KMS-11 (cell line): Measurements from ENCODE around the gene TMEM182.

ENCODE experiments used
- H2AFZ ChIP-seq: fragments of 200-600 bp; sonication (generic); 2 replicates; pipeline ENCODE4 v1.6.1; 2016; ENCODE audit warnings: antibody characterized with exemption, mixed run types, low read depth
- H3K27ac ChIP-seq: fragments of 200-600 bp; sonication (generic); 2 replicates; pipeline ENCODE4 v1.6.1; 2016; ENCODE audit warnings: mild to moderate bottlenecking, mixed run types
- H3K27me3 ChIP-seq: fragments of 200-600 bp; sonication (generic); 2 replicates; pipeline ENCODE4 v1.6.1; 2017; ENCODE audit warnings: mild to moderate bottlenecking, low read depth, mixed run types, moderate library complexity; ENCODE audit not compliant: insufficient read depth
- H3K36me3 ChIP-seq: fragments of 200-600 bp; sonication (generic); 2 replicates; pipeline ENCODE4 v1.6.1; 2017; ENCODE audit warnings: mild to moderate bottlenecking, mixed run types; ENCODE audit not compliant: insufficient read depth
- H3K4me1 ChIP-seq: fragments of 200-600 bp; sonication (generic); 2 replicates; pipeline ENCODE4 v1.6.1; 2016; ENCODE audit warnings: mild to moderate bottlenecking, low read depth, mixed run types; ENCODE audit not compliant: poor library complexity, severe bottlenecking
- H3K4me2 ChIP-seq: fragments of 200-600 bp; sonication (generic); 2 replicates; pipeline ENCODE4 v1.7.0; 2016; ENCODE audit warnings: mild to moderate bottlenecking, mixed run types
- H3K4me3 ChIP-seq: fragments of 200-600 bp; sonication (generic); IDR thresholded peaks from 2 replicates; pipeline ENCODE4 v1.6.1; 2017; ENCODE audit warnings: low read depth, low read length, mixed read lengths; ENCODE audit not compliant: insufficient read depth
- H3K79me2 ChIP-seq: fragments of 200-600 bp; sonication (generic); 2 replicates; pipeline ENCODE4 v1.6.1; 2016; ENCODE audit warnings: low read depth, mixed run types; ENCODE audit not compliant: insufficient read depth
- H3K9ac ChIP-seq: fragments of 200-600 bp; sonication (generic); 2 replicates; pipeline ENCODE4 v1.6.1; 2016; ENCODE audit warnings: mild to moderate bottlenecking, mixed run types
- H4K20me1 ChIP-seq: fragments of 200-600 bp; sonication (generic); 2 replicates; pipeline ENCODE4 v1.6.1; 2016; ENCODE audit warnings: mild to moderate bottlenecking, mixed run types; ENCODE audit not compliant: insufficient read depth
- CTCF ChIP-seq: fragments of 200-600 bp; sonication (generic); conservative IDR thresholded peaks from 2 replicates; pipeline ENCODE4 v1.6.1; 2017; ENCODE audit warnings: low read depth, mild to moderate bottlenecking, antibody characterized with exemption, low read length, moderate library complexity, mixed read lengths

The TMEM182 gene

GRCh38 chr2:102724553-102724952 is 37.3 kb upstream of the TMEM182 start:
- no peak overlapping the region for H3K27ac ChIP-seq
- H3K36me3 ChIP-seq: no peaks in the 10 kb centered on the region
- no peak overlapping the region for H3K9ac ChIP-seq
- no peak overlapping the region for H3K4me2 ChIP-seq
- no peaks in the 10 kb centered on the region for H3K4me1 ChIP-seq
- no peaks in the 10 kb centered on the region for H3K79me2 ChIP-seq
- no peak overlapping the region for H2AFZ ChIP-seq
- H3K27me3 ChIP-seq: no peaks in the 10 kb centered on the region
- TF ChIP-seq CTCF: no peak
- H3K4me3 ChIP-seq: no peak overlapping the region
- H4K20me1 ChIP-seq: no peaks in the 10 kb centered on the region

GRCh38 chr2:102726128-102727087 is 35.4 kb upstream of the TMEM182 start:
- Histone ChIP-seq H3K4me2 (no peak overlapping the region), H3K36me3 (no peaks in the 10 kb centered on the region), H3K4me1 (no peaks in the 10 kb centered on the region), H2AFZ (no peak overlapping the region), H3K79me2 (no peaks in the 10 kb centered on the region), H4K20me1 (no peaks in the 10 kb centered on the region), H3K27ac (no peak overlapping the region), H3K9ac (no peak overlapping the region), H3K4me3 (no peak overlapping the region), H3K27me3 (no peaks in the 10 kb centered on the region)
- no peak for TF ChIP-seq CTCF

- peak overlapping the region; percentile 83; the same call in 1 of the 2 replicates for H2AFZ ChIP-seq
- no peaks in the 10 kb centered on the region for H3K36me3 ChIP-seq
Observed at GRCh38 chr2:102735416-102736109, 26.3 kb upstream of the TMEM182 start.

GRCh38 chr2:102736110-102736409 is 25.8 kb upstream of the TMEM182 start:
- TF ChIP-seq CTCF: no peak
- Histone ChIP-seq H3K27me3 (no peaks in the 10 kb centered on the region), H2AFZ (peak overlapping the region; percentile 83), H3K4me3 (no peak overlapping the region), H3K9ac (peak overlapping the region; percentile 55; the same call in 1 of the 2 replicates), H3K4me1 (peaks cover 24% of the 10 kb centered on the region), H4K20me1 (no peaks in the 10 kb centered on the region), H3K4me2 (peak overlapping the region; percentile 73), H3K27ac (peak overlapping the region; percentile 27; the same call in 1 of the 2 replicates), H3K36me3 (no peaks in the 10 kb centered on the region), H3K79me2 (no peaks in the 10 kb centered on the region; the same call in 1 of the 2 replicates)

More at GRCh38 chr2:102735416-102736109, 26.3 kb upstream of the TMEM182 start:
- peak overlapping the region; percentile 73 for H3K4me2 ChIP-seq
- H3K27ac ChIP-seq: peak overlapping the region; percentile 27; the same call in 1 of the 2 replicates
- H4K20me1 ChIP-seq: no peaks in the 10 kb centered on the region
- peak overlapping the region; percentile 55; the same call in 1 of the 2 replicates for H3K9ac ChIP-seq
- H3K79me2 ChIP-seq: no peaks in the 10 kb centered on the region; the same call in 1 of the 2 replicates
- no peak overlapping the region for H3K4me3 ChIP-seq
- H3K27me3 ChIP-seq: no peaks in the 10 kb centered on the region
- no peak for TF ChIP-seq CTCF
- peaks cover 24% of the 10 kb centered on the region for H3K4me1 ChIP-seq
